GM06990 (cell line): ENCODE results near the gene PALLD.

ENCODE experiments used
- DNase-seq: peaks from one replicate; pipeline ENCODE4 v3.0.0-alpha.2; 2011; ENCODE audit not compliant: insufficient read length; ENCODE audit errors: extremely low read depth
- H3K27me3 ChIP-seq: replicated peaks from 2 replicates; pipeline ENCODE4 v1.6.0; 2011; ENCODE audit warnings: low read length; ENCODE audit not compliant: control insufficient read depth, insufficient read depth
- H3K36me3 ChIP-seq: 2 replicates; pipeline ENCODE4 v1.5.1; 2011; ENCODE audit warnings: low read length; ENCODE audit not compliant: control insufficient read depth, insufficient read depth
- H3K4me3 ChIP-seq: replicated peaks from 2 replicates; pipeline ENCODE4 v1.5.1; 2011; ENCODE audit warnings: low read depth, mild to moderate bottlenecking, control low read depth, low read length
- TF ChIP-seq, protein P1 (sequence below): IDR thresholded peaks from 2 replicates; pipeline ENCODE4 v1.5.1; 2011; ENCODE audit warnings: low read length, control low read depth, mild to moderate bottlenecking, inconsistent platforms; ENCODE audit not compliant: insufficient read depth, poor library complexity, severe bottlenecking

The PALLD gene

DNA sequence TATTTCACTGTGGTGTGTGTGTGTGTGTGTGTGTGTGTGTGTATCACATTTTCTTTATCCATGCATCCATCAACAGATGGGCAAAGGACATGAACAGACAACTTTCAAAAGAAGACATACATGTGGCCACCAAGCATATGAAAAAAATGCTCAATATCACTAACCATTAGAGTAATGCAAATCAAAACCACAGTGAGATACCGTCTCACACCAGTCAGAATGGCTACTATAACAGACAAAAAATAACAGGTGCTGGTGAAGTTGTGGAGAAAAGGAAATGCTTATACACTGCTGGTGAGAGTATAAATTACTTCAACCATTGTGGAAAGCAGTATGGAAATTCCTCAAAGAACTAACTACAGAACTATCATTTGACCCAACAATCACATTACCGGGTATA lies 83.4 kb downstream of the PALLD start:
- DNase-seq = no peak
- H3K4me3 ChIP-seq = no peak overlapping the region
- no peaks in the 10 kb centered on the region for H3K27me3 ChIP-seq
- TF ChIP-seq, protein P1, sequence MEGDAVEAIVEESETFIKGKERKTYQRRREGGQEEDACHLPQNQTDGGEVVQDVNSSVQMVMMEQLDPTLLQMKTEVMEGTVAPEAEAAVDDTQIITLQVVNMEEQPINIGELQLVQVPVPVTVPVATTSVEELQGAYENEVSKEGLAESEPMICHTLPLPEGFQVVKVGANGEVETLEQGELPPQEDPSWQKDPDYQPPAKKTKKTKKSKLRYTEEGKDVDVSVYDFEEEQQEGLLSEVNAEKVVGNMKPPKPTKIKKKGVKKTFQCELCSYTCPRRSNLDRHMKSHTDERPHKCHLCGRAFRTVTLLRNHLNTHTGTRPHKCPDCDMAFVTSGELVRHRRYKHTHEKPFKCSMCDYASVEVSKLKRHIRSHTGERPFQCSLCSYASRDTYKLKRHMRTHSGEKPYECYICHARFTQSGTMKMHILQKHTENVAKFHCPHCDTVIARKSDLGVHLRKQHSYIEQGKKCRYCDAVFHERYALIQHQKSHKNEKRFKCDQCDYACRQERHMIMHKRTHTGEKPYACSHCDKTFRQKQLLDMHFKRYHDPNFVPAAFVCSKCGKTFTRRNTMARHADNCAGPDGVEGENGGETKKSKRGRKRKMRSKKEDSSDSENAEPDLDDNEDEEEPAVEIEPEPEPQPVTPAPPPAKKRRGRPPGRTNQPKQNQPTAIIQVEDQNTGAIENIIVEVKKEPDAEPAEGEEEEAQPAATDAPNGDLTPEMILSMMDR = no peak
- H3K36me3 ChIP-seq = no peaks in the 10 kb centered on the region

DNA sequence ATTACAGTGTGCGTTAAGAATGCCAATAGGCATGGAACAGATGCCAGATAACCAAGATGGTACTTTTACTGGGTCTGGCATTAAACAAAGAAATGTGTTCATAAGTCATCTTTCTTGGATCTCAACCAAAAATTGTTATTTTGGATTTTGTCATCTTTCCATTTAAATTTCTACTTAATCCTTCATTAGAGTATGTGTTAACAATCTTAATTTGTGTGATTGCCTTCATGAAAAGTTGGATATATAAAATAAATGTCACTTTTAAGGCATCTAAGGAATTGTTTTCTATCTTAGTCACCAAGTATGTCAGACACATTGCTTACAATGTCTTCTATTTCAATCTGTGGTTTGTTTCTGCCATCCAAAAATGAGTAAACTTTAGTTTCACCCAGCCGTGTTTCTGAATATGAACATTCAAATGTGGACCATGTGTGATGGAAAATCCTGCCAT lies 87.5 kb downstream of the PALLD start:
- Histone ChIP-seq H3K27me3 (no peaks in the 10 kb centered on the region), H3K4me3 (no peak overlapping the region), H3K36me3 (no peaks in the 10 kb centered on the region)
- TF ChIP-seq, protein P1 = no peak
- DNase-seq = no peak

DNA sequence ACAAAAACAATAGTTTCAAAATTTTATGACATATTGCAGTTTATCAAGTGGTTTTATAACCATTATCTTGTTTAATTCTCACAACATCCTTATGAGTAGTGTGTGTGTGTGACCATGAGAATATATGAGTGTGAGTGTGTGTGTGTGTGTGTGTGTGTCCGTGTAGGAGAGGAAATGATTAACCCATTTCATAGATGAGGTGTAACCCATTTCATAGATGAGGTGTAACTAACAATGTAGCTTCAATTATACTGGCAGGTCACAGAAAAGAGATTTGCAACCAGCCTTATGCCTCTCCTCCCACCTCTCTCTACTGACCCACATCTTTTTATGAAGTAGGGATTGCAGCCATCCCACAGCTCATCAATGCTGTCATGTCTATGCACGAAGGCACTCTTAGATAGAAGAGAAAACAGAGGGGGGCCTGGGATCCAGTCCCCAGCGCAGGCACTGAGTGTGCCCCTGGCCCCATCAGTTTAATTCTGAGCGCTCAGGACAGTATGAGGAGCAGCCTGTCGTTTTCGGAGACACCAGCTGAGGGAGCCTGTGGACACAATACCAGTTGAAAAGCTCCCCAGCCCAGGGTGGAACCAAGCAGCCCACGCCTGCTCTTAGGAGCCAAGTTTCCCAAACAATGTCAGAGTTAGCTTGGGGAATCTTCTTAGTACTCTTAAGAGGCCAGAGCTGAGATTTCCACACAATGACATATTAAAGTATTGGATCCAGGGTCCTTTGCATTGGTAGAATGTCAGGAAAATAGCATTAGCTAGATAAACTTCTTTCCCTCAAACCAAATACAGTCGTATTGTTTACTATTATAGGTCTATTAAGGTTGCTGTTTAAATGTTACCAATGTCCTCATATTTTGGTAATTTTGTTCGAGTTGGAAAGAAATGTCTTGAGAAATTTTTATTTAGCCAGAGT lies 88.6 kb downstream of the PALLD start:
- Histone ChIP-seq H3K27me3 (no peaks in the 10 kb centered on the region), H3K36me3 (no peaks in the 10 kb centered on the region), H3K4me3 (no peak overlapping the region)
- TF ChIP-seq, protein P1 = peak; percentile 62
- DNase-seq = no peak

DNA sequence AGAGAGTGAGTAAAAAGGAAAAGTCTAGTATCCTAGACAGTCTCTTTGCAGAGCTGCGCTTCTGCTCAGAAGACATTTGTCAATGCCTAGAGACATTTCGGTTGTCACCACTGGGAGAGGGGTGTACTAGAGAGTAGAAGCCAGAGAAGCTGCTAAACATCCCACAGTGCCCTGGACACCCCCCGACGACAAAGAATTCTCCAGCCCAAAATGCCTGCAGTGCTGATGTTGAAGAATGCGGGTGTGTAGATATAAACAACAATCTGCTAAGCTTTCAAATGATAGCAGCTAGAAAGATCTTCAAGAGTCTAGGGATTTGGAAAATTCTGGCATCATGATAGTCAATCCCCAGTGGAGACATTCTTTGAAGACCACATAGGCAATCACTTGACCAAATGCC lies 90.1 kb downstream of the PALLD start:
- Histone ChIP-seq H3K36me3 (no peaks in the 10 kb centered on the region), H3K27me3 (no peaks in the 10 kb centered on the region), H3K4me3 (no peak overlapping the region)
- no peak for DNase-seq
- TF ChIP-seq, protein P1 = no peak

DNA sequence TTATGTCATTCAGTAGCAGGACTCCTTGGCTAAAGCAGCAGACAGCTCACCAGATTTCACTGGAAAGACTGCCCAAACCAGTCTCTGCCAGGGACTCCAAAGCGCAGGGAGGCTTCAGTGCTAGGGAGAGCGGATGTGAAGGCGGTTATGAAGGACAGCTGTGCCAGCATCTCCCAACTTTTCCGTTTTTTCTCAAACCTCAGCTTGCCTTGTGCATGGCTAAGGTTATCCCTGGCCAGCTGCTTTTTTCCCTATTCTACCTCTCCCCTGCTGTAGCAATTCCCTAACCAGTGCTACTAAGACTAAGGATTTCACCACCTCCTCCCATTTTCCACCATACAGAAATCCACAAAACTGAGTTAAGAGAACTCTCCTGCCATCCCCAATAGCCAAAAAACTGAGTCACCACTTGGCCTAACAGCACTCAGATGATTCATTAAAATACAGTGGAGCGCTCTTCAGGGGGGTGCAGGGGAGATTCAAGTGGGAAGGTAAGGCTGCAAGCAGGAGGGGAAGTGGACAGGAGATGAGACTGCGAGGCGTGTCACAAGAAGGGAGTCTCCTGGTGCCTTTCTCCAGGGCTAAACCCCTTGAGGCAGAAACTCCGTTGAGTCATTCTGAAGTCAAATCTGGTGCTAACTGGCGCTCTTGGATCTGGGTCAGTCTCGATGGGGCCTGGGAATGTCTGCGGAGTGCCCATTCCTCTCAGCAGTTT lies 90.7 kb downstream of the PALLD start:
- DNase-seq = no peak
- no peaks in the 10 kb centered on the region for H3K27me3 ChIP-seq
- no peak overlapping the region for H3K4me3 ChIP-seq
- TF ChIP-seq, protein P1 = no peak
- no peaks in the 10 kb centered on the region for H3K36me3 ChIP-seq
